NCI-H510A (cell line): ENCODE measurements around the gene TTC29.
"Not testable (repeated sequence)": the region's sequence is repeated elsewhere in the genome, so short reads cannot be mapped to it uniquely, and the experiment has no call there.

Experiments
- DNase-seq: peaks from one replicate; lab custom pipeline; 2025; lab: John Stamatoyannopoulos, UW

TTC29 gene

DNA sequence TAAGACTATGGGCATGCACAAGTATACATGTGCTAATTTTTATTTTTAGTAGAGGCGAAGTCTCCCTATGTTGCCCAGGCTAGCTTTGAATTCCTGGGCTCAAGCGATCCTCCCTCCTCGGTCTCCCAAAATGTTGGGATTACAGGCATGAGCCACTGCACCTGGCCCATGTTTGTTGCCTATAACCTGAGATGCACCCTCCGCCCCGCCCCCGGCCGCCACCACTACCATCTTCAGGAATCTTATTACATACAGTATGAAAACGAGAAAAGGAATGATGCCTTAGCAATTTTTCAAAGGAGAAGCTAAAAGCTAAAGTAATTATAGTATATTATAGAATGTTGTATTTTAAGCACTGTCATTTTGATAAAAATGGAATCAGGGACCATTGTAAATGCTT, 245.8 kb downstream of the TTC29 start:
- no peak for DNase-seq

DNA sequence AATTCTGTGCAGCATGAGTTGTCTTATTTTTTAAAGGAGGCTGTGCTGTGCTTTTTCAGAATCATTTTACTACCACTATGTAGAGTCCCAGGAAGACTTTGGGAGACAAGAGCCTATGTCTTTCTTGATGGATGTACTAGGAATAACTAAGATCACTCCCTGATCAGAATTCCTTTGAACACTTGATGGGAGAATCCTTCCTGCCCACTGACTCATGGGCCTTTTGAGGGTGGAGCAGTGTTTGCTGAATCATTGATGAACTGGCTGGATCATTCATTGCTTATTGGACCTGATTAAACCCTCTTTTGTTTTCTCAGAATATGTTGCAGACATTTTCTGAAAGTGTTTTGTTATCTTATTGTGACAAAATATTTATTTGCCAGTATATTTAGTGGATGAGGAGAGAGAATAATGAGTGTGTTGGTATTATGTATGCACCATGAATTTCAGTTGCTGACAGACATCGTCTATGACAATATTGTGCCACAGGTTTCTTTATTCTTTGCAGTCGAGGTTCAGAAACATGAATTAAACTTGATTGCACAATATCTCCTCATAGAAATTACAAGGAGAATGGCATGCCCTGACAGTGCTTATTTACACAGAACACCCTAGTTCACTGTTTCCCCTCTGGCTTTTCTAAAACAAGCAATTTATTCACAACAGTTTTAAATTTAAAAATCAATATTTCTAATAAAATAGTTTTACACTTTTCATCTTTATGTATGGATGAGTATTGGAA, 270.7 kb downstream of the TTC29 start:
- no peak for DNase-seq

DNA sequence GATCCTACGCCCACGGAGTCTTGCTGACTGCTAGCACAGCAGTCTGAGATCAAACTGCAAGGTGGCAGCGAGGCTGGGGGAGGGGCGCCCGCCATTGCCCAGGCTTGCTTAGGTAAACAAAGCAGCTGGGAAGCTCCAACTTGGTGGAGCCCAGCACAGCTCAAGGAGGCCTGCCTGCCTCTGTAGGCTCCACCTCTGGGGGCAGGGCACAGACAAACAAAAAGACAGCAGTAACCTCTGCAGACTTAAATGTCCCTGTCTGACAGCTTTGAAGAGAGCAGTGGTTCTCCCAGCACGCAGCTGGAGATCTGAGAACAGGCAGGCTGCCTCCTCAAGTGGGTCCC, 281.7 kb downstream of the TTC29 start:
- not testable (repeated sequence) for DNase-seq

DNA sequence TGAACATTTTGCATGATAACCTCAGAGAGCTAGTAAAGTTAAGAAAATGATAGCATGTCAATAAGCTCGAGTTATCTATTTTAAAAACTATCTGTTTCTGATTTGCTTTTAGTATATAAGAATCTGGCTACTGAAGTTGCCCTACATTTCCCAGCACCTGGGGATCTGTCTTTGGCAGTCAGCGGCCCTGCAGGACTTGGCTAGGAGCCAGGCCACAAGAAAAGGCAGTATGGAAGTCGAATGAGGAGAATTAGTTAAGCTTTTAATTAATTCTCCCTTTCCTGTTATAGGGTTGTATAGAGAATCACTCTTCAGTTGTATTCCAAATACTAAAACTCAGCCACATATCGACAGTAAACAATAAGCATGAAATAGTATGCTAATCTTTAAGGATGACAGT, 284.3 kb downstream of the TTC29 start:
- DNase-seq = no peak
